HG03066 (cell line): ENCODE measurements around the gene ADCK2.
"Not testable (repeated sequence)": the region's sequence is repeated elsewhere in the genome, so short reads cannot be mapped to it uniquely, and the experiment has no call there.

ENCODE experiments used
- ATAC-seq: cut with Tn5 transposase; IDR thresholded peaks from one replicate; pipeline ENCODE4 v1.9.1; 2021; ENCODE audit warnings: low read depth; ENCODE audit not compliant: unreplicated experiment

The ADCK2 gene

GRCh38 chr7:140673063-140673773 is 473 bp downstream of the ADCK2 start:
- peak; percentile 37 for ATAC-seq

- ATAC-seq, result no peak
Observed at GRCh38 chr7:140673774-140674155, 1.0 kb downstream of the ADCK2 start.

- ATAC-seq, result no peak
Observed at GRCh38 chr7:140674356-140674800, 1.6 kb downstream of the ADCK2 start.

GRCh38 chr7:140674899-140675701 is 2.4 kb downstream of the ADCK2 start:
- ATAC-seq, result no peak

DNA sequence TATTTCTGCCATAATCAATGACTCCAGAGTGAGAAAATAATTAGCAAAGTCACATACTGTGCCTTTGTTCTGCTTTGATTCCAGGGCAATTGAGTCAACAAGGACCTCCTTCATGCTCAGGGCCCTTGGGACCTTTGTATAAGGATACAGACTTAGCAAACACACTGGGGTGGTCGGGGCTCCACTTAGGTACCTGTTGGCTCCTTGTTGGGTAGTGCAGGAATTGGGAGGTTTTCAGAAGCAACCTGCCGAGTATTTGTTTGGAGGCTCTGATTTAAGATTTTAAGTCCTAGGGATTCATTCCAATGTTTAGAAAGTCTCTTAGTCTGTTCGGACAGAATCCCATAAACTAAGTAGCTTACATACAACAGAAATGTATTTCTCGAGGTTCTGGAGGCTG is 3.0 kb downstream of the ADCK2 start:
- ATAC-seq, result no peak

GRCh38 chr7:140676306-140676705 is 3.6 kb downstream of the ADCK2 start:
- peak; percentile 40 for ATAC-seq

GRCh38 chr7:140676956-140677355 is 4.2 kb downstream of the ADCK2 start:
- ATAC-seq, result not testable (repeated sequence)

GRCh38 chr7:140677496-140677895 is 4.8 kb downstream of the ADCK2 start:
- no peak for ATAC-seq

- ATAC-seq, result no peak
Observed at GRCh38 chr7:140678081-140678815, 5.5 kb downstream of the ADCK2 start.

- ATAC-seq, result no peak
Observed at GRCh38 chr7:140678816-140679130, 6.0 kb downstream of the ADCK2 start.

- no peak for ATAC-seq
Observed at GRCh38 chr7:140679186-140679585, 6.4 kb downstream of the ADCK2 start.

DNA sequence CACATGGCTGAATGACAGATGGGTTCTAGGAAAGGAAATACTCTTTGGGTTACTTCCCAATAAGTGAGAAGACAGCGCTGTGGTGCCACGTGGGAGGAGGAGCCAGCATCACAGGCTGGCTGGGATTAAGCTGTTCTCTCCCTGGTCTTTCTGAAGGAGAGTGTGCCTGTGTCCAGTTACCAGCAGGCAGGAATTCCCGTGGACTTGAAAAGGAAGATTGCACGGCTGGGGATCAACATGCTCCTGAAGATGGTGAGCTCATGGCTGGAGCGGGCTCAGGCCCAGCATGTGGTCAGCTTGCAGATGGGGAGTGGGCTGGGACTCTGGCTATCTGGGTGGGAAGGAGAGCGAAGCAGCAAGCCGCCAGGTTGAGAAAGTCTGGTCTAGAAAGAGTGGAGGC is 8.1 kb downstream of the ADCK2 start:
- no peak for ATAC-seq

- no peak for ATAC-seq
Observed at GRCh38 chr7:140681766-140682165, 9.0 kb downstream of the ADCK2 start.

- ATAC-seq, result no peak
Observed at GRCh38 chr7:140683657-140684056, 10.9 kb downstream of the ADCK2 start.

DNA sequence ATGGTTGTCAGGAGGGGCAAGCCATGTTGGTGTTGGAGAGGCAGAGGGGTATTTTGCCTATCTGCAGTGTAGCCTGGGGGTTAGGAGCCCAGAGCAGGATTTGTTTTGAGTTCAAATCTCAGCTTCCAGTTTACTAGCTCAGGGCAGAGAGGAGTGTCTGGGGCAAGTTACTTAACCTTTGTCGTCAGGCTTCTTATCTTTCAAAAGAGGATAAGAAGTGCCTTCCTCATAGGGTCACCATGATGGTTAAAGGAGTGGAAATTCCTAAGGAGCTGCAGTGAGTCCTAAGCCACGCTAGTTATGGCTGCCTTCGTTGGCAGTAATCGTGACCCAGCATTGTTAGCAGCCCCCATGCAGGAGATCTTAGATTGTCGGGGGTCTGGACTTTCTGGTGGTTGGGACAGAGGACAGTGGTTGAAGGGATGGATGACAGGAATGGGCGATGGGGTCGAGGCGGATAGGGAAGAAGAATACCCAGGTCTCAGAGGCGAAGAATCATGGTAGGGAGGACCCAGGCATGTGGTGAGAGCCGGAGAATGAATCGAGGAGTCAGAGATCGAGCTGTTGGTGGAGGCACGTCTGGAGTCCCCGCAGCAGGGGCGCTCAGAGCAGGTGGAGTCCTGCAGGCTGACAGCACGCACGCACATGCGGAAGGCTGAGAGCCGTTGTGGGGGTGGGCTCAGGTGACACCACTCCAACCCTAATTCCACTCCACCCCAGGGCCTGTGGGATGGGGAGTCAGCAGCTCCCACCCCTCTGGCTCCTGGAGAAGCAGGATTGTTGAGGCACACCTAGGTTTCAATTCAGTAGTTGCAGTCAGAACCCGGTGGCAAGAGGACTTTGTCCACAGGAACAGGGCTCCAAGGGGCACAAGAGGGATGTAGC is 11.6 kb downstream of the ADCK2 start:
- ATAC-seq, result no peak

GRCh38 chr7:140685407-140686087 is 12.8 kb downstream of the ADCK2 start:
- no peak for ATAC-seq

DNA sequence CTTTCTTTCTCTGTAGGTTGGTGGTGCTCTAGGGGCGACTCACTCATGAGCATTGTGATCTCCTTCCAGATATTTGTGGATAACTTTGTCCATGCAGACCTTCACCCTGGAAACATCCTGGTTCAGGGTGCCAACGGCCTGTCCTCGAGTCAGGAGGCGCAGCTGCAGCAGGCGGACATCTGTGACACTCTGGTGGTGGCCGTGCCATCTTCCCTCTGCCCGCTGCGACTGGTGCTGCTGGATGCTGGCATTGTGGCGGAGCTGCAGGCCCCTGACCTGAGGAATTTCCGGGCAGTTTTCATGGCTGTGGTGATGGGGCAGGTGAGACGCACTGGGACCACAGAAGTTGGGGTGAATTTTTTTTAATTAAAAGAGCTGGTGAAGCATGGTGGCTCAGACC is 14.2 kb downstream of the ADCK2 start:
- no peak for ATAC-seq

DNA sequence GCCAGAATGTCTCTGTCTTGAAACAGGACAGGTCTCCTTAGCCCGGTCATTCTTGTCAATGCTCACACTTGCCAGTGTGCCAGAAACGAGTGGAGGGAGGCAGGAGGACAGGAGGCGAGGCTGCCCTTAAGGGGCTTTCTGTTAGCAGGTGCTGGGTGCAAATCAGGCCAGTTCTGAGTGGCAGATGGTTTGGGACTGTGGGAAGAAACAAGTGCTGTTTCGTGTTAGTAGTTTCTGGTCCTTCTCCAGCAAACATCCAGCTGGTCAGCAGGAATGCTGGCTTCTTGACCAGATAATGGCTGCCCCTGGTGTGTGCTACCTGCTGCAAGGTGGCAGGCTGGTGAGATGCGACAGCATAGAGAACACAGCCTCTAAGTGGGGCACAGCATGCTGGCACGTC is 15.6 kb downstream of the ADCK2 start:
- no peak for ATAC-seq

GRCh38 chr7:140689199-140690152 is 16.7 kb downstream of the ADCK2 start:
- no peak for ATAC-seq
